GM12878 (cell line): ENCODE results near the gene LSM2. TPM values are rescaled to one million over a fixed set of nuclear protein-coding genes. Genes with fewer than 3 reads are reported as not detected.

ENCODE experiments used
- ATAC-seq: fragments of 200-7000 bp; cut with Tn5 transposase; 3 replicates; pipeline ENCODE4 v1.9.1; 2020; ENCODE audit warnings: mild to moderate bottlenecking, moderate library complexity
- BruUV-seq: library from RNA; stranded (reverse); fragments of 400-500 nt; replicated peaks from 2 replicates; lab custom pipeline; 2021; lab: Mats Ljungman, UMichigan
- CTCF ChIA-PET: fragments of 300-600 bp; sonication (Branson Sonifier 250); formaldehyde crosslinking; extraction: SDS; loops from one replicate; lab custom pipeline; 2021; ENCODE audit warnings: inconsistent platforms; lab: Yijun Ruan, JAX
- POLR2A ChIA-PET: fragments of 350-600 bp; formaldehyde crosslinking; extraction: SDS; loops from one replicate; lab custom pipeline; 2021; ENCODE audit warnings: inconsistent platforms; lab: Charles Lee
- RAD21 ChIA-PET: fragments of 300-600 bp; sonication (Branson Sonifier 250); formaldehyde crosslinking; loops from one replicate; lab custom pipeline; 2023; ENCODE audit warnings: antibody characterized with exemption; ENCODE audit not compliant: unreplicated experiment; lab: Charles Lee
- SMC1A ChIA-PET: fragments of 300-600 bp; sonication (Branson Sonifier 250); formaldehyde crosslinking; loops from one replicate; lab custom pipeline; 2023; ENCODE audit not compliant: unreplicated experiment, uncharacterized antibody; lab: Charles Lee
- DNase-seq: peaks from one replicate; pipeline ENCODE4 v3.0.0-alpha.2; 2011; ENCODE audit warnings: low read depth, low spot score
- FAIRE-seq: peaks from 3 replicates; lab custom pipeline; 2011; peaks lifted over from hg19 to GRCh38; lab: Jason Lieb, UNC
- H2AFZ ChIP-seq: 2 replicates; pipeline ENCODE4 v1.6.0; 2011; ENCODE audit warnings: low read depth, low read length, control low read depth; ENCODE audit not compliant: control insufficient read depth
- H3K27ac ChIP-seq: 2 replicates; pipeline ENCODE4 v1.5.1; 2011; ENCODE audit warnings: control low read depth; ENCODE audit not compliant: control insufficient read depth, insufficient read depth
- H3K27me3 ChIP-seq, 2 experiments: replicated peaks in 1 of 2; 2 replicates each; pipeline versions ENCODE4 v1.6.0 to v1.6.1; 2011; ENCODE audit warnings: low read length in 1 of 2; ENCODE audit not compliant: control insufficient read depth in 2 of 2, insufficient read depth in 2 of 2
- H3K36me3 ChIP-seq, 2 experiments: 2 replicates each; pipeline ENCODE4 v1.5.1; 2011; ENCODE audit warnings: low read length in 1 of 2; ENCODE audit not compliant: control insufficient read depth in 2 of 2, insufficient read depth in 2 of 2
- H3K4me1 ChIP-seq: 2 replicates; pipeline ENCODE4 v1.6.1; 2011; ENCODE audit warnings: mild to moderate bottlenecking, low read length, moderate library complexity, mixed read lengths; ENCODE audit not compliant: control insufficient read depth, insufficient read depth
- H3K4me2 ChIP-seq: 2 replicates; pipeline ENCODE4 v1.6.0; 2011; ENCODE audit warnings: control low read depth; ENCODE audit not compliant: control insufficient read depth, insufficient read depth
- H3K4me3 ChIP-seq: fragments of 200-600 bp; sonication (generic); 2 replicates; pipeline ENCODE4 v1.5.1; 2016
- H3K79me2 ChIP-seq: 2 replicates; pipeline ENCODE4 v1.6.0; 2011; ENCODE audit warnings: low read length; ENCODE audit not compliant: control insufficient read depth, insufficient read depth
- H3K9ac ChIP-seq: 2 replicates; pipeline ENCODE4 v1.8.0; 2011; ENCODE audit warnings: low read length, control low read depth, mixed read lengths; ENCODE audit not compliant: control insufficient read depth, insufficient read depth
- H3K9me3 ChIP-seq: replicated peaks from 3 replicates; pipeline ENCODE4 v1.5.1; 2011; ENCODE audit warnings: mild to moderate bottlenecking, low read length; ENCODE audit not compliant: control insufficient read depth, insufficient read depth
- H4K20me1 ChIP-seq: 2 replicates; pipeline ENCODE4 v1.6.0; 2011; ENCODE audit not compliant: control insufficient read depth, insufficient read depth
- BCL11A ChIP-seq: IDR thresholded peaks from 2 replicates; pipeline ENCODE4 v1.6.1; 2011; ENCODE audit warnings: low read depth, low read length
- CHD1 ChIP-seq: IDR thresholded peaks from 2 replicates; pipeline ENCODE4 v1.6.1; 2012; ENCODE audit warnings: low read depth, low read length, improper control_type of control experiment
- EP300 ChIP-seq, 2 experiments: fragments of 150-350 bp in 1 of 2; IDR thresholded peaks; 2 replicates each; pipeline ENCODE4 v1.6.1; 2011 to 2012; ENCODE audit warnings: low read depth in 2 of 2, low read length in 2 of 2, borderline replicate concordance in 1 of 2, improper control_type of control experiment in 1 of 2, inconsistent platforms in 1 of 2; ENCODE audit not compliant: control insufficient read depth in 1 of 2
- FOXM1 ChIP-seq: IDR thresholded peaks from 2 replicates; pipeline ENCODE4 v1.6.1; 2012; ENCODE audit warnings: low read depth, mild to moderate bottlenecking, inconsistent platforms, low read length, moderate library complexity
- IKZF1 ChIP-seq: fragments of 450-650 bp; conservative IDR thresholded peaks from 2 replicates; pipeline ENCODE4 v1.6.1; 2017; ENCODE audit warnings: antibody characterized with exemption, mild to moderate bottlenecking
- KLF5 ChIP-seq: fragments of 450-650 bp; IDR thresholded peaks from 2 replicates; pipeline ENCODE4 v1.6.1; 2014; ENCODE audit warnings: mild to moderate bottlenecking; ENCODE audit not compliant: partially characterized antibody
- WGBS: methylation state at CpG from one replicate; pipeline ENCODE4 v1.1.6; 2016; ENCODE audit warnings: low lambda C conversion rate; ENCODE audit not compliant: insufficient replicate concordance, insufficient coverage; ENCODE audit errors: missing lambda C conversion rate; 5-methylcytosine and 5-hydroxymethylcytosine counted together
- in situ Hi-C: fragments of 300-500 bp; cut with MboI; formaldehyde crosslinking; loops from 9 replicates; pipeline ENCODE4 v1.14.3; 2018; ENCODE audit warnings: mixed read lengths
- intact Hi-C: fragments of 100-400 bp; cut with micrococcal nuclease; formaldehyde crosslinking; loops from one replicate; pipeline ENCODE4 v1.14.2; 2022; ENCODE audit not compliant: unreplicated experiment
- polyA plus RNA-seq, 11 experiments: library from polyadenylated mRNA; depleted of rRNA in 4 of 11; unstranded in 6 of 11; stranded (reverse) in 5 of 11; fragments of >200 nt; fragmentation: Nextera tagmentation in 4 of 11; fragmentation: Illumina TruSeq in 1 of 11; extraction: Ambion mirVana in 4 of 11; extraction: Trizol in 1 of 11; gene quantifications; 1 replicate in 1 of 11; 2 replicates in 10 of 11; pipeline versions ENCODE4 v1.2.1 to v1.2.3, GENCODE V29; 2011 to 2016; ENCODE audit warnings: inconsistent platforms in 2 of 11, missing spikeins in 2 of 11, low read depth in 1 of 11
- total RNA-seq, 4 experiments: library from RNA; depleted of rRNA in 3 of 4; stranded (reverse); fragments of >200 nt in 3 of 4; fragmentation: Illumina TruSeq in 1 of 4; extraction: Trizol in 1 of 4; gene quantifications; 2 replicates each; pipeline versions ENCODE4 v1.2.1 to v1.2.3, GENCODE V29; 2013 to 2021
- TF ChIP-seq, protein P1 (sequence below): fragments of 450-650 bp; IDR thresholded peaks from 2 replicates; pipeline ENCODE4 v1.6.1; 2016; ENCODE audit warnings: mild to moderate bottlenecking
- TF ChIP-seq, protein P2 (sequence below): IDR thresholded peaks from 2 replicates; pipeline ENCODE4 v1.6.1; 2011; ENCODE audit warnings: mild to moderate bottlenecking, low read depth, low read length, moderate library complexity; ENCODE audit not compliant: insufficient replicate concordance

The LSM2 gene
- total and polyA plus RNA-seq, 10 of the 15 experiments (the other 5 are each of a cell fraction or from before 2014, with no cell fraction given) = 99.1 to 276 (median 153) TPM

DNA sequence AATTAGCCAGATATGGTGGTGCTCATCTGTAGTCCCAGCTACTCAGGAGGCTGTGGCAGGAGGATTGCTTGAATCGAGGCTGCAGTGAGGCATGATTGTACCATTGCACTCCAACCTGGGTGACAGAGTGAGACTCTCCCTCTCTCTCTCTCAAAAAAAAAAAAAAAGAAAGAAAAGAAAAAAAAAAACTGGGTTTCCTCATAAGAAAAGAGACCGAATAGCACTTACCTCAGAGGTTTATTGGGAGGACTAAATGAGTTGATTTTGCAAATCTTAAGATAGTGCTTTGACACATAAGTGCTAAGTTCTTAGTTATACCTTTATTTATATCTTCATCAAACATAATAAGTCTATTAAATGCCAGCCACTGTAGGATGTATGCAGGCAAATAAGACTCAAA, 35.9 kb downstream of the LSM2 start:
- no peaks in the 10 kb centered on the region for H3K79me2 ChIP-seq
- no peak for FAIRE-seq
- 33% methylated on average over 2 of the region's 2 CpGs for WGBS
- BruUV-seq = no TSS peak
- no peak overlapping the region for H3K4me2 ChIP-seq
- no peaks in the 10 kb centered on the region for H3K4me1 ChIP-seq
- no peak for TF ChIP-seq BCL11A
- TF ChIP-seq CHD1 = no peak
- TF ChIP-seq, all 136 proteins: peak for 0
- in situ Hi-C loops (no loop called here), intact Hi-C loops (loop anchor here (10.0 kb wide), 1 partner anchor 54 kb away; the partner anchor contains the start of gene HSPA1B)
- no peaks in the 10 kb centered on the region for H3K9me3 ChIP-seq
- H3K36me3 ChIP-seq = no peaks in the 10 kb centered on the region
- H3K27ac ChIP-seq = no peak overlapping the region
- H2AFZ ChIP-seq = no peak overlapping the region
- H4K20me1 ChIP-seq = no peaks in the 10 kb centered on the region
- DNase-seq (no peak), ATAC-seq (no peak)
- H3K9ac ChIP-seq = no peak overlapping the region
- H3K4me3 ChIP-seq = no peak overlapping the region
- POLR2A ChIA-PET = interaction anchor here (0.9 to 3.0 kb wide), 4 partner anchors 32 to 56 kb away, joined by 3 to 27 read pairs (median 4); partner anchors contain the start of genes CLIC1, DDAH2 and MSH5
- CTCF ChIA-PET = interaction anchor here (0.8 to 9.2 kb wide), 16 partner anchors 12 to 118 kb away, joined by 3 to 208 read pairs (median 6); partner anchors contain the start of genes CLIC1, DDAH2, LY6G5C and MPIG6B
- RAD21 ChIA-PET = interaction anchor here (1.5 to 3.6 kb wide), 7 partner anchors 31 to 119 kb away, joined by 3 to 44 read pairs (median 16); partner anchors contain the start of genes CLIC1, DDAH2, LSM2 and MSH5
- H3K27me3 ChIP-seq = no peaks in the 10 kb centered on the region
- SMC1A ChIA-PET = interaction anchor here (1.1 to 4.8 kb wide), 11 partner anchors 15 to 223 kb away, joined by 3 to 42 read pairs (median 5); partner anchors contain the start of genes ABHD16A, BAG6, CLIC1 and DDAH2

DNA sequence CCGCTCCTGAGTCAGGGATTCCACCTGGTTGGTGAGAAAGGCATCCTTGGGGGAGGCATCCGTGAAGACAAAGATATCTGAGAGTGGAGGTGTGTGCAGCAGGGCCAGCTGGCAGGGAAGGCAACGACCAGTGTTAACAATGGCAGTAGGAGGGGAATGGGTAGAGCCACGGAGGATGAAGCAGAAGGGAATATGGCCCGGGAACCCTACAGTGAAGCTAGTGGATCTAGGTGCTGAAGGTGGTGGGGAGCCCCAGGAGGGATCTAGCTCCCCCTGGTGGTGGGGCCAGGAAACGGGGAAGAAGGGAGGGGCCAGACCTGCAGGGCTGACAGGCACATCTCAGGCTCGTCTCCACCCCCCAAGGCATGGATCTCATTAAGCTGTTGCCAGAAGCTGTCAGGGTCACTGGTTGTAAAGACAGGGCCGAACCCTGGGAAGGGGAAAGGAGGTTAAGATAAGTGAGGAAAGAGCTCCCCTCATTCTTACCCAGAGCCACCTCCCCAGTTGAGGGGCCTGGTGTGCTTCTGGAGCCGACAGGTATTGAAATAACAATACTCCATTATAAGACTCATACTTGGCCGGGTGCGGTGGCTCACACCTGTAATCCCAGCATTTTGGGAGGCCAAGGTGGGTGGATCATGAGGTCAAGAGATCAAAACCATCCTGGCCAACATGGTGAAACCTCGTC, 36.9 kb downstream of the LSM2 start:
- Histone ChIP-seq H3K27ac (no peak overlapping the region), H3K4me3 (no peak overlapping the region), H3K9me3 (no peaks in the 10 kb centered on the region), H3K4me1 (no peaks in the 10 kb centered on the region), H3K79me2 (no peaks in the 10 kb centered on the region), H3K27me3 (no peaks in the 10 kb centered on the region), H4K20me1 (no peaks in the 10 kb centered on the region), H2AFZ (no peak overlapping the region), H3K4me2 (no peak overlapping the region), H3K9ac (no peak overlapping the region), H3K36me3 (no peaks in the 10 kb centered on the region)
- in situ Hi-C loops = no loop called here
- BruUV-seq = no TSS peak
- POLR2A ChIA-PET = interaction anchor here (0.5 to 3.0 kb wide), 11 partner anchors 18 to 177 kb away, joined by 3 to 27 read pairs (median 4); partner anchors contain the start of genes CLIC1, DDAH2, HSPA1B and MSH5
- intact Hi-C loops = loop anchor here (1.0 to 10.0 kb wide), 3 partner anchors 41 to 90 kb away; partner anchors contain the start of genes DDAH2 and HSPA1B
- WGBS = 40% methylated on average over 12 of the region's 12 CpGs
- CTCF ChIA-PET = interaction anchor here (0.6 to 9.2 kb wide), 41 partner anchors 11 to 228 kb away, joined by 3 to 208 read pairs (median 4); partner anchors contain the start of genes CLIC1, DDAH2, DDX39B and HSPA1A
- peak; percentile 88 for FAIRE-seq
- SMC1A ChIA-PET = interaction anchor here (0.6 to 4.8 kb wide), 27 partner anchors 16 to 222 kb away, joined by 3 to 42 read pairs (median 4); partner anchors contain the start of genes ABHD16A, BAG6, CLIC1 and DDAH2
- RAD21 ChIA-PET = interaction anchor here (0.6 to 3.6 kb wide), 26 partner anchors 8 to 219 kb away, joined by 3 to 44 read pairs (median 5); partner anchors contain the start of genes ABHD16A, CLIC1, DDAH2 and GPANK1
- ATAC-seq = peak; percentile 97
- peak; percentile 36 for DNase-seq
- TF ChIP-seq, protein P1, sequence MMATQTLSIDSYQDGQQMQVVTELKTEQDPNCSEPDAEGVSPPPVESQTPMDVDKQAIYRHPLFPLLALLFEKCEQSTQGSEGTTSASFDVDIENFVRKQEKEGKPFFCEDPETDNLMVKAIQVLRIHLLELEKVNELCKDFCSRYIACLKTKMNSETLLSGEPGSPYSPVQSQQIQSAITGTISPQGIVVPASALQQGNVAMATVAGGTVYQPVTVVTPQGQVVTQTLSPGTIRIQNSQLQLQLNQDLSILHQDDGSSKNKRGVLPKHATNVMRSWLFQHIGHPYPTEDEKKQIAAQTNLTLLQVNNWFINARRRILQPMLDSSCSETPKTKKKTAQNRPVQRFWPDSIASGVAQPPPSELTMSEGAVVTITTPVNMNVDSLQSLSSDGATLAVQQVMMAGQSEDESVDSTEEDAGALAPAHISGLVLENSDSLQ = peak; percentile 88
- TF ChIP-seq, protein P2, sequence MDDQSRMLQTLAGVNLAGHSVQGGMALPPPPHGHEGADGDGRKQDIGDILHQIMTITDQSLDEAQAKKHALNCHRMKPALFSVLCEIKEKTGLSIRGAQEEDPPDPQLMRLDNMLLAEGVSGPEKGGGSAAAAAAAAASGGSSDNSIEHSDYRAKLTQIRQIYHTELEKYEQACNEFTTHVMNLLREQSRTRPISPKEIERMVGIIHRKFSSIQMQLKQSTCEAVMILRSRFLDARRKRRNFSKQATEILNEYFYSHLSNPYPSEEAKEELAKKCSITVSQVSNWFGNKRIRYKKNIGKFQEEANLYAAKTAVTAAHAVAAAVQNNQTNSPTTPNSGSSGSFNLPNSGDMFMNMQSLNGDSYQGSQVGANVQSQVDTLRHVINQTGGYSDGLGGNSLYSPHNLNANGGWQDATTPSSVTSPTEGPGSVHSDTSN = peak; percentile 68
- TF ChIP-seq KLF5 (no peak), IKZF1 (0 out of 2 replicates have a peak, but pooled peaks have one; percentile 21), EP300 (IDR thresholded peaks at IDR 0.05; ENCODE audit: borderline replicate concordance in 1 of 2, control insufficient read depth in 1 of 2, low read depth in 2 of 2, low read length in 2 of 2) (no peak), FOXM1 (peak; percentile 78; the same call in 1 of the 2 replicates)
